H1 (cell line): ENCODE results near the gene NR2F1-AS1. TPM values are rescaled to one million over a fixed set of nuclear protein-coding genes. Genes with fewer than 3 reads are reported as not detected.

Source experiments
- CTCF ChIA-PET: fragments of 300-600 bp; sonication (Branson Sonifier 250); formaldehyde crosslinking; loops from one replicate; lab custom pipeline; 2021; ENCODE audit not compliant: partially characterized antibody; lab: Charles Lee
- POLR2A ChIA-PET: fragments of 300-600 bp; sonication (Branson Sonifier 250); formaldehyde crosslinking; loops from one replicate; lab custom pipeline; 2021; ENCODE audit warnings: inconsistent platforms; ENCODE audit not compliant: partially characterized antibody; lab: Charles Lee
- DNase-seq, 2 experiments: peaks; one replicate each; pipeline versions ENCODE4 v3.0.0 to v3.0.0-alpha.2; 2010 to 2022; ENCODE audit warnings: low spot score in 2 of 2, low read depth in 1 of 2, mixed read lengths in 1 of 2
- FAIRE-seq: peaks from 2 replicates; lab custom pipeline; 2011; peaks lifted over from hg19 to GRCh38; lab: Jason Lieb, UNC
- H2AFZ ChIP-seq: 2 replicates; pipeline ENCODE4 v1.8.1; 2012; ENCODE audit warnings: low read length, inconsistent platforms
- H2AK5ac ChIP-seq: 2 replicates; pipeline ENCODE4 v1.6.1; 2013; ENCODE audit warnings: low read depth, low read length
- H2BK120ac ChIP-seq: replicated peaks from 2 replicates; pipeline ENCODE3; 2013; ENCODE audit warnings: low read depth, low read length, inconsistent platforms
- H2BK12ac ChIP-seq: 2 replicates; pipeline ENCODE4 v1.6.1; 2013; ENCODE audit warnings: low read depth, low read length
- H2BK15ac ChIP-seq: 2 replicates; pipeline ENCODE4 v1.6.1; 2013; ENCODE audit warnings: low read length
- H2BK20ac ChIP-seq: 2 replicates; pipeline ENCODE4 v1.6.1; 2013; ENCODE audit warnings: low read length
- H2BK5ac ChIP-seq: 2 replicates; pipeline ENCODE4 v1.6.1; 2013; ENCODE audit warnings: low read depth, low read length
- H3K14ac ChIP-seq: 2 replicates; pipeline ENCODE4 v1.6.1; 2013; ENCODE audit warnings: inconsistent platforms; ENCODE audit not compliant: insufficient read length
- H3K18ac ChIP-seq: 2 replicates; pipeline ENCODE4 v1.6.1; 2013; ENCODE audit warnings: low read length; ENCODE audit errors: extremely low read depth
- H3K23ac ChIP-seq: 2 replicates; pipeline ENCODE4 v1.6.1; 2013; ENCODE audit warnings: inconsistent platforms; ENCODE audit not compliant: insufficient read length
- H3K23me2 ChIP-seq: 2 replicates; pipeline ENCODE4 v1.6.1; 2013; ENCODE audit warnings: low read depth, low read length
- H3K27ac ChIP-seq: 2 replicates; pipeline ENCODE4 v1.6.1; 2011; ENCODE audit warnings: low read depth, low read length, inconsistent platforms
- H3K27me3 ChIP-seq, 4 experiments: replicated peaks in 1 of 4; 1 replicate in 1 of 4; 2 replicates in 3 of 4; pipeline versions ENCODE4 v1.6.1 to v1.8.1; 2011 to 2013; ENCODE audit warnings: low read length in 3 of 4, mild to moderate bottlenecking in 3 of 4, inconsistent platforms in 2 of 4, mixed read lengths in 2 of 4, moderate library complexity in 1 of 4; ENCODE audit not compliant: control insufficient read depth in 3 of 4, insufficient read depth in 3 of 4; ENCODE audit errors: extremely low read depth in 1 of 4
- H3K36me3 ChIP-seq, 4 experiments: 2 replicates each; pipeline versions ENCODE4 v1.6.1 to v1.8.1; 2011 to 2013; ENCODE audit warnings: mild to moderate bottlenecking in 4 of 4, low read length in 3 of 4, moderate library complexity in 2 of 4, control low read depth in 1 of 4, inconsistent platforms in 1 of 4; ENCODE audit not compliant: insufficient read depth in 4 of 4, control insufficient read depth in 2 of 4
- H3K4ac ChIP-seq: replicated peaks from 2 replicates; pipeline ENCODE3; 2013; ENCODE audit warnings: low read length, low read depth, mixed read lengths, inconsistent platforms; ENCODE audit not compliant: insufficient read length
- H3K4me1 ChIP-seq, 4 experiments: replicated peaks in 1 of 4; 1 replicate in 1 of 4; 2 replicates in 3 of 4; pipeline versions ENCODE4 v1.6.1 to v1.8.1; 2011 to 2013; ENCODE audit warnings: low read length in 3 of 4, inconsistent platforms in 2 of 4, mixed read lengths in 1 of 4; ENCODE audit not compliant: insufficient read depth in 4 of 4, control insufficient read depth in 3 of 4
- H3K4me2 ChIP-seq, 2 experiments: 2 replicates each; pipeline versions ENCODE4 v1.6.1 to v1.8.1; 2011 to 2013; ENCODE audit warnings: low read depth in 2 of 2, low read length in 2 of 2, control low read depth in 1 of 2, inconsistent platforms in 1 of 2, mild to moderate bottlenecking in 1 of 2; ENCODE audit not compliant: insufficient read depth in 1 of 2
- H3K4me3 ChIP-seq, 4 experiments: fragments of 200-600, 300-600 bp in 1 of 4; sonication (generic), shearing (Covaris generic), sonication (Bioruptor Twin) in 1 of 4; 2 replicates each; pipeline versions ENCODE4 v1.5.1 to v1.8.1; 2011 to 2016; ENCODE audit warnings: low read length in 4 of 4, low read depth in 3 of 4, control low read depth in 2 of 4, inconsistent platforms in 2 of 4, mild to moderate bottlenecking in 2 of 4, mixed read lengths in 1 of 4, moderate library complexity in 1 of 4; ENCODE audit not compliant: insufficient read depth in 2 of 4; ENCODE audit errors: extremely low read depth in 1 of 4
- H3K56ac ChIP-seq: replicated peaks from 2 replicates; pipeline ENCODE3; 2013; ENCODE audit warnings: low read depth, mild to moderate bottlenecking, mixed read lengths, low read length, inconsistent platforms; ENCODE audit not compliant: insufficient read length
- H3K79me1 ChIP-seq: 2 replicates; pipeline ENCODE4 v1.6.1; 2013; ENCODE audit warnings: low read depth, low read length, control low read depth
- H3K79me2 ChIP-seq, 2 experiments: 2 replicates each; pipeline versions ENCODE4 v1.6.1 to v1.8.1; 2012 to 2013; ENCODE audit warnings: low read length in 2 of 2, mild to moderate bottlenecking in 2 of 2, inconsistent platforms in 1 of 2; ENCODE audit not compliant: insufficient read depth in 2 of 2, control insufficient read depth in 1 of 2
- H3K9ac ChIP-seq, 4 experiments: replicated peaks in 1 of 4; 1 replicate in 1 of 4; 2 replicates in 3 of 4; pipeline versions ENCODE4 v1.6.1 to v1.8.1; 2011 to 2013; ENCODE audit warnings: low read depth in 3 of 4, low read length in 3 of 4, control low read depth in 2 of 4, mild to moderate bottlenecking in 2 of 4, moderate library complexity in 2 of 4, inconsistent platforms in 1 of 4; ENCODE audit errors: extremely low read depth in 1 of 4
- H3K9me3 ChIP-seq, 2 experiments: 2 replicates each; pipeline versions ENCODE4 v1.6.1 to v1.8.1; 2012 to 2013; ENCODE audit warnings: mild to moderate bottlenecking in 2 of 2, moderate library complexity in 2 of 2, control low read depth in 1 of 2, inconsistent platforms in 1 of 2, low read depth in 1 of 2, low read length in 1 of 2, mixed read lengths in 1 of 2; ENCODE audit not compliant: insufficient read depth in 2 of 2
- H4K20me1 ChIP-seq, 2 experiments: replicated peaks in 1 of 2; 2 replicates each; pipeline versions ENCODE3 to v1.8.1; 2011 to 2013; ENCODE audit warnings: inconsistent platforms in 2 of 2, low read length in 2 of 2, mild to moderate bottlenecking in 1 of 2; ENCODE audit not compliant: insufficient read depth in 2 of 2, control insufficient read depth in 1 of 2
- H4K5ac ChIP-seq: 2 replicates; pipeline ENCODE4 v1.6.1; 2013; ENCODE audit warnings: low read length, low read depth, mixed read lengths, inconsistent platforms; ENCODE audit not compliant: insufficient read length
- H4K8ac ChIP-seq: 2 replicates; pipeline ENCODE4 v1.8.0; 2013; ENCODE audit warnings: mild to moderate bottlenecking, moderate library complexity, low read length, inconsistent platforms; ENCODE audit not compliant: insufficient read depth; ENCODE audit errors: extremely low read depth
- H4K91ac ChIP-seq: replicated peaks from 2 replicates; pipeline ENCODE3; 2013; ENCODE audit warnings: low read length, mixed read lengths, inconsistent platforms; ENCODE audit not compliant: insufficient read length
- CHD1 ChIP-seq: IDR thresholded peaks from 2 replicates; pipeline ENCODE4 v1.6.1; 2012; ENCODE audit warnings: low read depth, low read length, improper control_type of control experiment
- CREB1 ChIP-seq: IDR thresholded peaks from 2 replicates; pipeline ENCODE4 v1.6.1; 2012; ENCODE audit warnings: inconsistent platforms
- KDM4A ChIP-seq: IDR thresholded peaks from one replicate; pipeline ENCODE4 v1.7.1; 2012; ENCODE audit warnings: low read depth, mild to moderate bottlenecking, moderate library complexity, low read length, inconsistent platforms; ENCODE audit not compliant: severe bottlenecking
- KDM5A ChIP-seq: fragments of 200-600 bp; IDR thresholded peaks from 2 replicates; pipeline ENCODE4 v1.7.1; 2012; ENCODE audit warnings: mild to moderate bottlenecking, low read length, inconsistent platforms, mixed read lengths
- PHF8 ChIP-seq: fragments of 200-600 bp; sonication (generic); conservative IDR thresholded peaks from 2 replicates; pipeline ENCODE4 v1.7.1; 2012; ENCODE audit warnings: low read depth, mild to moderate bottlenecking, inconsistent platforms, low read length, moderate library complexity
- RBBP5 ChIP-seq: IDR thresholded peaks from 2 replicates; pipeline ENCODE4 v1.7.1; 2012; ENCODE audit warnings: low read depth, mild to moderate bottlenecking, inconsistent platforms, low read length, moderate library complexity, borderline replicate concordance
- SAP30 ChIP-seq: fragments of 300-600 bp; sonication (generic); IDR thresholded peaks from 2 replicates; pipeline ENCODE4 v1.7.1; 2012; ENCODE audit warnings: low read length, moderate library complexity, mild to moderate bottlenecking, inconsistent platforms; ENCODE audit not compliant: insufficient read depth, insufficient replicate concordance
- SP1 ChIP-seq: IDR thresholded peaks from 2 replicates; pipeline ENCODE4 v1.6.1; 2011; ENCODE audit warnings: low read depth, low read length
- polyA plus RNA-seq, 7 experiments: library from polyadenylated mRNA; depleted of rRNA in 3 of 7; stranded (reverse) in 5 of 7; unstranded in 2 of 7; fragments of >200 nt in 5 of 7; fragments of 200-250 nt in 2 of 7; gene quantifications; 1 replicate in 5 of 7; 2 replicates in 1 of 7; 4 replicates in 1 of 7; pipeline versions ENCODE4 v1.2.1 to v1.2.3, GENCODE V29; 2011 to 2013; ENCODE audit warnings: missing spikeins in 2 of 7, mixed read lengths in 2 of 7
- total RNA-seq: library from RNA; stranded (reverse); fragmentation: NEBNext Ultra II Directional; extraction: Animal tissue kit (Norgen Biotek cat#: 25700); gene quantifications from 2 replicates; pipeline ENCODE4 v1.2.1, GENCODE V29; 2021

NR2F1-AS1 gene
- total and polyA plus RNA-seq, 2 of the 8 experiments (the other 6 are each of a cell fraction or from before 2014, with no cell fraction given) = 1.6 to 5.6 TPM

DNA sequence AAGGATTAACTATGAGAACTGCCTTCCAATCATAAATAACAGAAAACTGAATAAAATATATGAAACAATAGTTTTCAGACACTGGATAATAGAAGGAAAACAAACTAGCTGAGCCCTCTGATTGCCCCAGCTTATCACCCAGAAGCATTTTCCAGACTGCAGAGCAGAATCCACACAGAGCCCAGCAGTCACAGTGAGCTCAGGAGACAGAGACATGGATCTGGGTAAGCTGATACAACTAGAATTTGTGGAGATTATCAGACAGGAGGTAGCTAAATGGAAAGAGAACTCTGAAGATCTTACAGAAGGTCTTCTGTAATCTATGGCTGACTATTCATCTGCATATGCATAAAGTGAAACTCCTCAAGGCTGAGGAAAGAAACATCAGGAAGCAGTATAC is 128.8 kb downstream of the NR2F1-AS1 start:
- Histone ChIP-seq H3K9ac (no peak overlapping the region), H2BK5ac (no peak overlapping the region), H3K23me2 (no peaks in the 10 kb centered on the region), H3K9me3 (no peaks in the 10 kb centered on the region), H3K36me3 (no peaks in the 10 kb centered on the region), H4K20me1 (no peaks in the 10 kb centered on the region), H2BK12ac (no peak overlapping the region), H3K4me1 (no peaks in the 10 kb centered on the region), H3K27ac (no peak overlapping the region), H2AK5ac (no peak overlapping the region), H4K5ac (no peak overlapping the region), H4K91ac (no peak overlapping the region), H3K18ac (no peak overlapping the region), H3K27me3 (no peaks in the 10 kb centered on the region), H4K8ac (no peak overlapping the region), H3K4ac (no peak overlapping the region), H3K4me2 (no peak overlapping the region), H3K14ac (no peak overlapping the region), H2BK20ac (no peak overlapping the region), H3K79me2 (no peaks in the 10 kb centered on the region), H3K79me1 (no peaks in the 10 kb centered on the region), H2BK120ac (no peak overlapping the region), H2BK15ac (no peak overlapping the region), H2AFZ (no peak overlapping the region), H3K23ac (no peak overlapping the region), H3K56ac (no peak overlapping the region), H3K4me3 (no peak overlapping the region)
- no peak for FAIRE-seq
- TF ChIP-seq RBBP5 = no peak
- TF ChIP-seq SAP30 = no peak
- no peak for TF ChIP-seq SP1
- no peak for TF ChIP-seq KDM5A
- TF ChIP-seq CREB1 = no peak
- TF ChIP-seq PHF8 = no peak
- TF ChIP-seq KDM4A = no peak
- TF ChIP-seq CHD1 = no peak
- ChIA-PET CTCF (no interaction called here), POLR2A (no interaction called here)
- no peak for DNase-seq
